GM18517 (cell line): Measurements from ENCODE around the gene RAP2A.

Source experiments
- ATAC-seq: cut with Tn5 transposase; IDR thresholded peaks from one replicate; pipeline ENCODE4 v1.9.1; 2021; ENCODE audit warnings: mild to moderate bottlenecking, moderate library complexity; ENCODE audit not compliant: unreplicated experiment

The RAP2A gene

GRCh38 chr13:97433727-97434396 is at the start of gene RAP2A:
RAP2A (plus strand) TSS chr13:97434169; CDS start chr13:97434471, 302 bp downstream.
- peak; percentile 30 for ATAC-seq

- ATAC-seq = no peak
These were observed 49.6 kb upstream of the RAP2A start for GRCh38 chr13:97384371-97384770.

- no peak for ATAC-seq
These were observed 48.8 kb upstream of the RAP2A start for GRCh38 chr13:97385146-97385545.

GRCh38 chr13:97385854-97386253 is 48.1 kb upstream of the RAP2A start:
- no peak for ATAC-seq

- no peak for ATAC-seq
These were observed 47.0 kb upstream of the RAP2A start for GRCh38 chr13:97386801-97387484.

GRCh38 chr13:97387485-97387839 is 46.5 kb upstream of the RAP2A start:
- no peak for ATAC-seq

GRCh38 chr13:97387890-97388289 is 46.1 kb upstream of the RAP2A start:
- ATAC-seq = no peak

GRCh38 chr13:97388373-97388772 is 45.6 kb upstream of the RAP2A start:
- no peak for ATAC-seq

GRCh38 chr13:97390941-97391600 is 42.9 kb upstream of the RAP2A start:
- no peak for ATAC-seq

GRCh38 chr13:97392020-97392419 is 41.9 kb upstream of the RAP2A start:
- ATAC-seq = no peak

GRCh38 chr13:97394542-97394941 is 39.4 kb upstream of the RAP2A start:
- ATAC-seq = no peak

- ATAC-seq = no peak
These were observed 38.4 kb upstream of the RAP2A start for GRCh38 chr13:97395447-97396136.

GRCh38 chr13:97397267-97397666 is 36.7 kb upstream of the RAP2A start:
- no peak for ATAC-seq

- no peak for ATAC-seq
These were observed 32.5 kb upstream of the RAP2A start for GRCh38 chr13:97401421-97401820.

GRCh38 chr13:97403893-97404750 is 29.8 kb upstream of the RAP2A start:
- no peak for ATAC-seq

GRCh38 chr13:97407540-97407939 is 26.4 kb upstream of the RAP2A start:
- no peak for ATAC-seq

- ATAC-seq = no peak
These were observed 25.0 kb upstream of the RAP2A start for GRCh38 chr13:97408938-97409337.

- no peak for ATAC-seq
These were observed 22.0 kb upstream of the RAP2A start for GRCh38 chr13:97411984-97412383.

- no peak for ATAC-seq
These were observed 20.3 kb upstream of the RAP2A start for GRCh38 chr13:97413694-97414093.

GRCh38 chr13:97414392-97414791 is 19.6 kb upstream of the RAP2A start:
- ATAC-seq = no peak

GRCh38 chr13:97417698-97418097 is 16.3 kb upstream of the RAP2A start:
- ATAC-seq = no peak
